ENCODE data around the gene PDPN. TPM values are rescaled to one million over a fixed set of nuclear protein-coding genes. Genes with fewer than 3 reads are reported as not detected.
A peak's percentile ranks its signal among the peaks of the same experiment; 100 is the strongest.

The PDPN gene
- polyA plus RNA-seq, 1 donor (not counting 4 experiments of a cell fraction or from before 2014, with no cell fraction given) = 29.9 TPM

DNA sequence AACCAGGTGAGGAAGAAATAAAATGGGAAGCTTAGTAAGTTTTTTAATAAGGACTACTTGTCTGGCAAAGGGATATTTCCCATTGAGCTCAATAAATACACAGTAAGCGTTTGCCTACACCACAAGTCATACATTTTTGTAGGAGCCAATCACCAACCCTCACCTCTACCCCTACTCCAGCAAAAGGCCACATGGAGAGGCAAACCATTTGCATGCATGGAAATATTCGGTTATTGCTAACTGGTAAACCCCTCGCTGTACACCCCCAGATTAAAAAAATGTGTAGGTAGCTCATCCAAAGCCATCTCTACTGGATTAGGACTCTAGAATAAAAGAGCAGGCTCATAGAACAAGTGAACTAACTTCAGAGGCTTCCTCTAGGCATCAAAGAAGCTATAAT, 21.1 kb downstream of the PDPN start:
- dilution Hi-C loops (cut with MboI; ENCODE audit: extremely low pct_ligation_motif_present, low sequenced_read_pairs) = no loop called here
- Histone ChIP-seq H3K79me2 (ENCODE audit: control insufficient read depth, insufficient read depth, low read length) (peaks cover 5% of the 10 kb centered on the region), H3K9me3 (ENCODE audit: control insufficient read depth, low read depth, low read length) (no peaks in the 10 kb centered on the region), H3K9ac (ENCODE audit: control insufficient read depth, extremely low read depth, insufficient read depth, low read length) (no peak overlapping the region), H2AFZ (ENCODE audit: control insufficient read depth, low read length) (no peak overlapping the region), H3K4me1 (ENCODE audit: control insufficient read depth, extremely low read depth, insufficient read depth, low read length) (peaks cover 37% of the 10 kb centered on the region), H3K27ac (ENCODE audit: control insufficient read depth, insufficient read depth, low read length) (peak overlapping the region; percentile 36), H4K20me1 (ENCODE audit: control insufficient read depth, extremely low read depth, insufficient read depth, low read length) (no peaks in the 10 kb centered on the region), H3K9me1 (ENCODE audit: control insufficient read depth, extremely low read depth, insufficient read depth, low read length) (no peaks in the 10 kb centered on the region), H3K27me3 (ENCODE audit: control insufficient read depth, extremely low read depth, insufficient read depth, low read length) (no peaks in the 10 kb centered on the region), H3K4me3 (ENCODE audit: control insufficient read depth in 2 of 3, extremely low read depth in 1 of 3, insufficient read depth in 2 of 3, low read depth in 1 of 3, low read length in 3 of 3) (no peak overlapping the region), H3K36me3 (ENCODE audit: control insufficient read depth in 2 of 2, extremely low read depth in 1 of 2, insufficient read depth in 2 of 2, low read length in 2 of 2) (peaks cover 3 to 7% of the 10 kb centered on the region in 2 experiments), H3K4me2 (ENCODE audit: control insufficient read depth, extremely low read depth, insufficient read depth, low read depth, low read length) (no peak overlapping the region)
- FAIRE-seq (no peak), DNase-seq (ENCODE audit: low read depth, low spot score) (no peak)
- TF ChIP-seq EZH2 (IDR thresholded peaks at IDR 0.05; ENCODE audit: low read length) = no peak
- TF ChIP-seq, protein P1, sequence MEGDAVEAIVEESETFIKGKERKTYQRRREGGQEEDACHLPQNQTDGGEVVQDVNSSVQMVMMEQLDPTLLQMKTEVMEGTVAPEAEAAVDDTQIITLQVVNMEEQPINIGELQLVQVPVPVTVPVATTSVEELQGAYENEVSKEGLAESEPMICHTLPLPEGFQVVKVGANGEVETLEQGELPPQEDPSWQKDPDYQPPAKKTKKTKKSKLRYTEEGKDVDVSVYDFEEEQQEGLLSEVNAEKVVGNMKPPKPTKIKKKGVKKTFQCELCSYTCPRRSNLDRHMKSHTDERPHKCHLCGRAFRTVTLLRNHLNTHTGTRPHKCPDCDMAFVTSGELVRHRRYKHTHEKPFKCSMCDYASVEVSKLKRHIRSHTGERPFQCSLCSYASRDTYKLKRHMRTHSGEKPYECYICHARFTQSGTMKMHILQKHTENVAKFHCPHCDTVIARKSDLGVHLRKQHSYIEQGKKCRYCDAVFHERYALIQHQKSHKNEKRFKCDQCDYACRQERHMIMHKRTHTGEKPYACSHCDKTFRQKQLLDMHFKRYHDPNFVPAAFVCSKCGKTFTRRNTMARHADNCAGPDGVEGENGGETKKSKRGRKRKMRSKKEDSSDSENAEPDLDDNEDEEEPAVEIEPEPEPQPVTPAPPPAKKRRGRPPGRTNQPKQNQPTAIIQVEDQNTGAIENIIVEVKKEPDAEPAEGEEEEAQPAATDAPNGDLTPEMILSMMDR (optimal IDR thresholded peaks at IDR 0.05 in 1 of 3, IDR thresholded peaks at IDR 0.05 in 1 of 3, conservative IDR thresholded peaks at IDR 0.05 in 1 of 3; ENCODE audit: extremely low read depth in 1 of 3, insufficient read depth in 2 of 3, low read length in 3 of 3) = no peak

DNA sequence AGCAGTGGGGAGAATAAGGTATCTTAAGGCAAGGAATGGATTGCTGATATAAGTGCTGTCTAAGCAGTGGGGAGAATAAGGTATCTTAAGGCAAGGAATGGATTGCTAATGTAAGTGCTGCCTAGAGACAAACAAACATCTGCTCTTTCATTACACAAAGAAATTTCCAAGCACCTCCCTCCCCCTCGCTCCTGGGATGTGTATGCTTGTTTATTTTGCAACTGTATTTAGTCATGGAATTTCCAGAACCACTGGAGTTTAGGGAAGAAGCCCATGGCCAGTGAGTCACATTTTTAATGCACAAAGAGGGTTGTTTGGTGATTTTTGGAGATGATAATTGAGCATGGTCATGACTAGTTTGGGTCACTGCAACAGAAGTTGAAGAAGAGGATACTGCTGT, 21.5 kb downstream of the PDPN start:
- dilution Hi-C loops (cut with MboI; ENCODE audit: extremely low pct_ligation_motif_present, low sequenced_read_pairs) = no loop called here
- H2AFZ ChIP-seq (ENCODE audit: control insufficient read depth, low read length) = no peak overlapping the region
- H3K27me3 ChIP-seq (ENCODE audit: control insufficient read depth, extremely low read depth, insufficient read depth, low read length) = no peaks in the 10 kb centered on the region
- TF ChIP-seq EZH2 (IDR thresholded peaks at IDR 0.05; ENCODE audit: low read length) = no peak
- TF ChIP-seq, protein P1 (optimal IDR thresholded peaks at IDR 0.05 in 1 of 3, IDR thresholded peaks at IDR 0.05 in 1 of 3, conservative IDR thresholded peaks at IDR 0.05 in 1 of 3; ENCODE audit: extremely low read depth in 1 of 3, insufficient read depth in 2 of 3, low read length in 3 of 3) = no peak
- H3K9me3 ChIP-seq (ENCODE audit: control insufficient read depth, low read depth, low read length) = no peaks in the 10 kb centered on the region
- H3K9me1 ChIP-seq (ENCODE audit: control insufficient read depth, extremely low read depth, insufficient read depth, low read length) = no peaks in the 10 kb centered on the region
- H3K4me2 ChIP-seq (ENCODE audit: control insufficient read depth, extremely low read depth, insufficient read depth, low read depth, low read length) = no peak overlapping the region
- H3K9ac ChIP-seq (ENCODE audit: control insufficient read depth, extremely low read depth, insufficient read depth, low read length) = no peak overlapping the region
- peaks cover 3 to 8% of the 10 kb centered on the region in 2 experiments for H3K36me3 ChIP-seq (ENCODE audit: control insufficient read depth in 2 of 2, extremely low read depth in 1 of 2, insufficient read depth in 2 of 2, low read length in 2 of 2)
- no peaks in the 10 kb centered on the region for H4K20me1 ChIP-seq (ENCODE audit: control insufficient read depth, extremely low read depth, insufficient read depth, low read length)
- H3K79me2 ChIP-seq (ENCODE audit: control insufficient read depth, insufficient read depth, low read length) = peaks cover 5% of the 10 kb centered on the region
- H3K27ac ChIP-seq (ENCODE audit: control insufficient read depth, insufficient read depth, low read length) = peak overlapping the region; percentile 36
- peaks cover 33% of the 10 kb centered on the region for H3K4me1 ChIP-seq (ENCODE audit: control insufficient read depth, extremely low read depth, insufficient read depth, low read length)
- DNase-seq (ENCODE audit: low read depth, low spot score) (no peak), FAIRE-seq (peak; percentile 71)
- no peak overlapping the region for H3K4me3 ChIP-seq (ENCODE audit: control insufficient read depth in 2 of 3, extremely low read depth in 1 of 3, insufficient read depth in 2 of 3, low read depth in 1 of 3, low read length in 3 of 3)

Data from keratinocyte (primary cell).